SK-N-MC (cell line): ENCODE data around the gene IRAK3.

Experiments used
- DNase-seq: peaks from one replicate; pipeline ENCODE4 v3.0.0-alpha.2; 2011; ENCODE audit warnings: low read depth, low spot score
- H3K27ac ChIP-seq: fragments of 200-600 bp; sonication (generic); 2 replicates; pipeline ENCODE4 v1.5.1; 2016; ENCODE audit warnings: mixed run types
- H3K36me3 ChIP-seq: fragments of 200-600 bp; sonication (generic); 2 replicates; pipeline ENCODE4 v1.6.1; 2017; ENCODE audit warnings: antibody characterized with exemption, low read length, mixed read lengths; ENCODE audit not compliant: insufficient read depth
- H3K4me3 ChIP-seq: fragments of 200-600 bp; sonication (generic); 2 replicates; pipeline ENCODE4 v1.5.1; 2016
- H3K9ac ChIP-seq: fragments of 200-600 bp; sonication (generic); 2 replicates; pipeline ENCODE4 v1.8.0; 2017; ENCODE audit warnings: mixed run types, mixed read lengths; ENCODE audit not compliant: insufficient read length
- H3K9me3 ChIP-seq: fragments of 200-600 bp; sonication (generic); 2 replicates; pipeline ENCODE4 v1.6.1; 2017; ENCODE audit warnings: low read depth, mild to moderate bottlenecking, antibody characterized with exemption, low read length, moderate library complexity, mixed read lengths
- EZH2 ChIP-seq: fragments of 200-600 bp; sonication (generic); IDR thresholded peaks from one replicate; pipeline ENCODE4 v1.6.1; 2017; ENCODE audit warnings: antibody characterized with exemption
- FOXP2 ChIP-seq: optimal IDR thresholded peaks from 2 replicates; pipeline ENCODE3; 2011; ENCODE audit warnings: mild to moderate bottlenecking, moderate library complexity; ENCODE audit not compliant: insufficient read depth; ENCODE audit errors: extremely low read length, control extremely low read depth
- POLR2AphosphoS5 ChIP-seq: IDR thresholded peaks from 2 replicates; pipeline ENCODE4 v1.6.1; 2012; ENCODE audit warnings: mild to moderate bottlenecking, low read depth, low read length, borderline replicate concordance

The IRAK3 gene

DNA sequence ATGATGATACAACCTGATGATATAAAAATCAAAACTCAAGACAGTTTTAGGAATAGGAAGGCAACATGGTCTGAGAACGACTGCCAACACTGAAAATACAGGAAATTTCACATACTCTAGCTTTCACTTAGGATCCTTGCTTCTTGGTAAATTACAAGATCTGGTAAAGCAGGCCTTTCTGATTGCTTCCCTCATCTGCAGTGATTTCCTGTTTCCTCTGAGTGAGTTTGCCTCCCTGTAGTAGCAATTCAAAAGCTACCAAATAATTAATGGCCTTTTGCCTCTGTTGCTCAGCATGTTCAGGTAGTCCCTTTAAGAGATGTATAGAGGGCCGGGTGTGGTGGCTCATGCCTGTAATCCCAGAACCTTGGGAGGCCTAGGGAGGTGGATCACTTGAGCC lies 2.0 kb upstream of the IRAK3 start:
- no peak overlapping the region for H3K9ac ChIP-seq
- no peak overlapping the region for H3K4me3 ChIP-seq
- no peaks in the 10 kb centered on the region for H3K9me3 ChIP-seq
- TF ChIP-seq POLR2AphosphoS5 (no peak), FOXP2 (no peak), EZH2 (no peak)
- DNase-seq: no peak
- no peak overlapping the region for H3K27ac ChIP-seq
- H3K36me3 ChIP-seq: no peaks in the 10 kb centered on the region

DNA sequence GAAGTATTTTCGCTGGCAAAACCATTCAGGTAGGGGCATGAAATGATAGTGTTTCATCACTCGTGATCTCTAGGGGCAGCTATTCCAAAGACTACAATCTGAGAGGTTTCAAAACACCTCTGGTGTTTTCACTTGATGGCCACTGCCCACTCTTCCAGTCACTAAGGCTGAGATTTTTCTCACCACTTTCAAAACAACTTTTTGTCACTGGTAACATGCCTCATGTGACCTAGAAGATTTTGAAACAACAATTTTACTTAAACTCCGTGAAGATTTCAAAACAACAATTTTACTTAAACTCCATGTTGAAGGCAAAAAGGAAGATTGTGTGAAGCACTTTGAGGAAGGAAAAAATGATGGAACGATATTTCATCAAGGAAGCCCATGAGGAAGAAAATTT lies 1.2 kb upstream of the IRAK3 start:
- DNase-seq: no peak
- TF ChIP-seq FOXP2: no peak
- no peak for TF ChIP-seq POLR2AphosphoS5
- no peak for TF ChIP-seq EZH2
- H3K27ac ChIP-seq: no peak overlapping the region
- H3K9me3 ChIP-seq: no peaks in the 10 kb centered on the region
- H3K4me3 ChIP-seq: no peak overlapping the region
- H3K36me3 ChIP-seq: no peaks in the 10 kb centered on the region
- no peak overlapping the region for H3K9ac ChIP-seq

DNA sequence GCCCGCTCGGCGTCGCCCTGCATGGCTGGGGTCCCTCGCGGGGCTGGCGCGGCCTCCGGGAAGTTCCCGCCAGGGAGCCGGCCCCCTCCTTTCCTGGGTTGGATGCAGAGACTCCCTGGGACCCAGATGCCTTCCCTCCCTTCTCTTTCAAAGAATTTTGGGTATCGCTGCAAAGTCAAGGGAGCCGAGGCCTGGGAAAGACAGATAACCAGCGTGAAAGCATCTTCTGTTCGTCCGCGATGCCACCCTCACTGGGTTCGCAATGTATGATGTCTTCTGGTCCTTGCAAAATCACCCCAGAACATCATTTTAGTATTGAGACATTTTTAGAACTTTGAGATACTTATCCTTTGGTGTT lies 451 bp downstream of the IRAK3 start:
- no peak for DNase-seq
- H3K4me3 ChIP-seq: no peak overlapping the region
- no peak overlapping the region for H3K9ac ChIP-seq
- H3K9me3 ChIP-seq: no peaks in the 10 kb centered on the region
- TF ChIP-seq POLR2AphosphoS5: no peak
- no peak for TF ChIP-seq FOXP2
- TF ChIP-seq EZH2: no peak
- no peaks in the 10 kb centered on the region for H3K36me3 ChIP-seq
- H3K27ac ChIP-seq: no peak overlapping the region

DNA sequence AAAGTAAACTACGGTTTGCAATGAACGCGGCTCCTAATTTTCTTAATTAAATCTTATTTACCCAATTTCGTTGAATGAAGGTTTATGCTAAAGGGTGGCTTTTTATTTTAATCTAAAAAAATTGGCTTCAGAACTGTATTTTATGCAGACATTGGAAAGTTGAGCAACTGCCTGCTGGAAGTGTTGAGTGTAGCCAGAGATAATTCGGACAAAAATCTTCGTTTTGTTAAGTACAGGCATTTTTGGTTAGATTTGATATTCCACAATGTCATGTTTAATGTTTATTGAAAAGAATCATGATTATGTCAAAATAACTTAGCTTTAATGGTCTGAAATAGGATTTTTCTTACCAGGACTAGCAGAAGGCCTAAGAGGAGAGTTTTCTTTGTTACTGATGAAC lies 875 bp downstream of the IRAK3 start:
- Histone ChIP-seq H3K27ac (no peak overlapping the region), H3K36me3 (no peaks in the 10 kb centered on the region), H3K9ac (no peak overlapping the region), H3K9me3 (no peaks in the 10 kb centered on the region), H3K4me3 (no peak overlapping the region)
- TF ChIP-seq EZH2 (no peak), FOXP2 (no peak), POLR2AphosphoS5 (no peak)
- DNase-seq: no peak

DNA sequence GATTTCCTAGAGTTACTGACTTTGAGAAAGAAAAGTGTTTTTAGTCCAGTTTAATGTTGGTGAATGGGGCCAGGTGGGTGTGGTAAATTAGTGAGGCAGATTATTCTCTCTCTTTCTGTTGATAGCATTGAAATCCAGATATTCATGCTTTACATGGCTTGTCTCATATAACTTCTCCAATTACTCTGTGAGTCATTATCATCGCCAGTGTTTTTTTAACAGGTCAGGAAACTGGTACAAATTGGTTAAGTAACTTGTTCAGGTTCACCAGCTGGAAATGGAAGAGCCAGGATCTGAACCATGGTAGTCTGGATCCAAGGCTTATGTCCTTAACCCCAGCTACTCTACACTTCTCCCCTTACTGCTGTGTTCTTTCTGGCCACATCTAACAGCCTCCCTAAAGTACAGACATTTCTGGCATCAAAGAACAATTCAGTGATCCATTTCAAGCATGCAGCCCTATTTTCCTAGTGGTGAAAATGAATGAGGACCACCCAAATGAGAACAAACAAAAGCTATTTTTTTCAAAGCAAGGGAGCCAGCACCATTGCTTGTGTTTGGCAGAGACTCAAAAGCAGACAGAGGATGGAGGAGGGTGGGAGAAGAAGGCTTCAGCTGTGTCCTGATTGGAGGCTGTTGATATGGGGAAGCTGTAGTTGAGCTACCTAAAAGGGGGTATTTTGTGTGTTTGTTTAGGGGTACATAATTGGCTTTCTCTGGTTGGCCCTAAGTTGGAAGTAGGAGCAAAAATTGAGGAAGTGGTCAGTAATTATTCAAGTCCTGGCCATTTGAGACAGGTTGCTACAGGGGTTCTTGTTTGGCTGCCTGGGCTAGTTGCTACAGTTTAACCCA lies 1.7 kb downstream of the IRAK3 start:
- no peak overlapping the region for H3K9ac ChIP-seq
- TF ChIP-seq FOXP2: no peak
- TF ChIP-seq EZH2: no peak
- no peak for TF ChIP-seq POLR2AphosphoS5

DNA sequence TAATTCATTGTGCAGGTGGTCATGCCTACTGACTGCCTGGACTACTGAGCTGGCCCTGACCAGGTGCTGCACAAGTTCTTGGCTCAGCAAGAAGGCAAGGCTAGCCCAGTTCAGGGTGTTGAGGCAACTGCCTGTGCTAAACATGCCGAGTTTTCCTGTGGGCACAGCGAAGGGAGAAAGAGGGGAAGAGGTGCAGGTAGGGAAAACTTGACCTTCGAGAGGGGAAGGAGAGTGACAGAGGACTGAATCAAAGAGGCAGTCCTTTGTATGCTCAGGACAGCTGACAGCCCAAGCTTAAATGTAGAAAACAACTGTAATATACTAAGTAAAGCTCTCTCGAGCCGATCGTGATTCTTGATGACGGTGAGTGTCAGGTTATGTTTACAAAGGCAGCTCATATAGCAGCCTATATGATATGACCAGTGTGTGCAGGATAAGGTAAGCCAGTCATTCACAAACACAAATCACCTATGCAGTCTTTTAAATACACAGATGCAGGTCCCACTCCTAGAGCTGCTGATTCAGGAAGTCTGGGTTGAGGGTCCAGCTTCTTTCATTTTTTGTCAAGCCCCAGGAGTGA lies 2.6 kb downstream of the IRAK3 start:
- no peaks in the 10 kb centered on the region for H3K9me3 ChIP-seq
- no peak overlapping the region for H3K9ac ChIP-seq
- H3K36me3 ChIP-seq: no peaks in the 10 kb centered on the region
- DNase-seq: no peak
- H3K27ac ChIP-seq: no peak overlapping the region
- TF ChIP-seq POLR2AphosphoS5: no peak
- no peak for TF ChIP-seq FOXP2
- TF ChIP-seq EZH2: no peak
- no peak overlapping the region for H3K4me3 ChIP-seq

More for the DNA sequence above, 1.7 kb downstream of the IRAK3 start:
- H3K36me3 ChIP-seq: no peaks in the 10 kb centered on the region
- no peak for DNase-seq
- no peaks in the 10 kb centered on the region for H3K9me3 ChIP-seq
- no peak overlapping the region for H3K27ac ChIP-seq
- H3K4me3 ChIP-seq: no peak overlapping the region

DNA sequence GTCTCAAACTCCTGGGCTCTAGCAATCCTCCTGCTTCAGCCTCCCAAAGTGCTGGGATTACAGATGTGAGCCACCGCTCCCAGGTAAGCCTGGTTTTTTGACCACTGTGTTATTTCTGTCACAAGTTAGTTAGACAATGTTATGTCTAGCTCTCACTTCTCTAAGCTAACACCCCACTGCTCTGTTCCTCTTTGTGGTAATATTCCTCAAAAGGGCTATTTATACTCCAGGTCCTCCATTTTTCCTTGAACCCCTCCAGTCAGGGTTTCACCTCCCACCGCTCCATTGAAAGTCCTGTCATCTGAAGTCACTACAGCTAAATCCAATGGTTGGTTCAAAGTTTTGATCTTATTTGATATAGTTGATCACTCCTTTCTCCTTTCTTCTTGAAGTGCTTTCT lies 5.1 kb downstream of the IRAK3 start:
- no peak overlapping the region for H3K4me3 ChIP-seq

DNA sequence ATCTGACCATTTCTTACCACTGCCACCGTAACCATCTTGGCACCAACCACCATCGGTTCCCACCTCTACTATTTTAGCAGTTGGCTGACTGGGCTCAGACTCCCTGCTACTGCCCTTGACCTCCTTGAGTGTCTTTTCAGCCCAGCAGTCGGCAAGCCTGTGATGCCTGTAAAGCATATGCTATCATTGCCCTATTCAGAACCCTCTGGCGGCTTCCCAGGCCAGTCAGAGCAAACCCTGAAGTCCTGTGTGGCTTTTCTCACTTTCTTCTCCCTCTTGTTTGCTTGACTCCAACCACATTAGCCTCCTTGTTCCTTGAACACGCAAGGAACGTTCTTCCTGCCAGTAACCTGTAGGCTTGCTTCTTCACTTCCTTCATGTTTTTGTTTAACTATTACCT lies 6.2 kb downstream of the IRAK3 start:
- Histone ChIP-seq H3K9me3 (no peaks in the 10 kb centered on the region), H3K36me3 (no peaks in the 10 kb centered on the region), H3K4me3 (no peak overlapping the region), H3K27ac (no peak overlapping the region), H3K9ac (no peak overlapping the region)
- TF ChIP-seq POLR2AphosphoS5 (no peak), FOXP2 (no peak), EZH2 (no peak)
- no peak for DNase-seq

More for the DNA sequence above, 5.1 kb downstream of the IRAK3 start:
- TF ChIP-seq EZH2 (no peak), FOXP2 (no peak), POLR2AphosphoS5 (no peak)
- Histone ChIP-seq H3K36me3 (no peaks in the 10 kb centered on the region), H3K27ac (no peak overlapping the region), H3K9ac (no peak overlapping the region), H3K9me3 (no peaks in the 10 kb centered on the region)
- DNase-seq: no peak
